Lung (tissue), 12 donors: ENCODE data around the gene SESTD1. TPM values are rescaled to one million over a fixed set of nuclear protein-coding genes. Genes with fewer than 3 reads are reported as not detected.

ENCODE experiments used
- ATAC-seq: fragments of 200-7000 bp; cut with Tn5 transposase; one replicate; pipeline ENCODE4 v1.9.1; 2020; ENCODE audit warnings: moderate number of reproducible peaks; ENCODE audit not compliant: insufficient read depth, low FRiP score
- DNase-seq, 3 donors: peaks; one replicate each; pipeline ENCODE4 v3.0.0-alpha.2; 2013 to 2017
- H3K27ac ChIP-seq, 2 donors: one replicate each; pipeline ENCODE4 v1.5.1; 2013; ENCODE audit warnings: mild to moderate bottlenecking in 2 of 2, moderate library complexity in 2 of 2, control low read depth in 1 of 2, inconsistent platforms in 1 of 2, low read depth in 1 of 2, low read length in 1 of 2
- H3K27me3 ChIP-seq, 3 donors: one replicate each; pipeline ENCODE4 v1.5.1; 2013; ENCODE audit warnings: low read length in 2 of 3; ENCODE audit not compliant: control insufficient read depth in 3 of 3, insufficient read depth in 3 of 3
- H3K36me3 ChIP-seq, 4 donors: one replicate each; pipeline ENCODE4 v1.5.1; 2013; ENCODE audit warnings: low read length in 4 of 4, mild to moderate bottlenecking in 1 of 4, moderate library complexity in 1 of 4; ENCODE audit not compliant: control insufficient read depth in 4 of 4, insufficient read depth in 4 of 4
- H3K4me1 ChIP-seq, 5 donors: one replicate each; pipeline ENCODE4 v1.5.1; 2013; ENCODE audit warnings: low read length in 5 of 5, mild to moderate bottlenecking in 2 of 5, moderate library complexity in 1 of 5; ENCODE audit not compliant: control insufficient read depth in 5 of 5, insufficient read depth in 5 of 5
- H3K4me3 ChIP-seq: one replicate; pipeline ENCODE4 v1.5.1; 2013; ENCODE audit warnings: mild to moderate bottlenecking, control low read depth, moderate library complexity
- H3K9ac ChIP-seq, 2 donors: one replicate each; pipeline ENCODE4 v1.5.1; 2013; ENCODE audit warnings: low read length in 2 of 2, control low read depth in 1 of 2; ENCODE audit not compliant: insufficient read depth in 1 of 2
- H3K9me3 ChIP-seq, 4 donors: one replicate each; pipeline ENCODE4 v1.5.1; 2013; ENCODE audit warnings: low read length in 3 of 4, mild to moderate bottlenecking in 1 of 4, moderate library complexity in 1 of 4; ENCODE audit not compliant: control insufficient read depth in 4 of 4, insufficient read depth in 3 of 4
- WGBS, 2 donors: extraction: QIAGEN DNeasy Blood & Tissue Kit; methylation state at CpG; one replicate each; pipeline ENCODE4 v1.1.7; 2013; 5-methylcytosine and 5-hydroxymethylcytosine counted together
- polyA plus RNA-seq, 2 donors: library from polyadenylated mRNA; stranded (reverse); fragments of 200-250 nt; gene quantifications; one replicate each; pipeline ENCODE4 v1.2.1, GENCODE V29; 2013
- total RNA-seq, 2 donors: library from RNA; depleted of rRNA in 1 of 2; stranded (reverse); fragments of >200 nt in 1 of 2; gene quantifications; one replicate each; pipeline ENCODE4 v1.2.1, GENCODE V29; 2014 to 2021
- TF ChIP-seq, protein P1 (sequence below): IDR thresholded peaks from 2 replicates; pipeline ENCODE4 v1.5.1; 2012; ENCODE audit warnings: mild to moderate bottlenecking; ENCODE audit errors: control extremely low read depth, extremely low read depth
- donor health status: control.
- donor health status: control.
- donor health status: Bipolar disorder and iron deficiency.
- donor health status: healthy.
- donor health status: DM: yes; HTN: yes; CAD: no.

The SESTD1 gene
- total and polyA plus RNA-seq, 4 donors, result 11.2 to 96.4 (median 49.3) TPM

DNA sequence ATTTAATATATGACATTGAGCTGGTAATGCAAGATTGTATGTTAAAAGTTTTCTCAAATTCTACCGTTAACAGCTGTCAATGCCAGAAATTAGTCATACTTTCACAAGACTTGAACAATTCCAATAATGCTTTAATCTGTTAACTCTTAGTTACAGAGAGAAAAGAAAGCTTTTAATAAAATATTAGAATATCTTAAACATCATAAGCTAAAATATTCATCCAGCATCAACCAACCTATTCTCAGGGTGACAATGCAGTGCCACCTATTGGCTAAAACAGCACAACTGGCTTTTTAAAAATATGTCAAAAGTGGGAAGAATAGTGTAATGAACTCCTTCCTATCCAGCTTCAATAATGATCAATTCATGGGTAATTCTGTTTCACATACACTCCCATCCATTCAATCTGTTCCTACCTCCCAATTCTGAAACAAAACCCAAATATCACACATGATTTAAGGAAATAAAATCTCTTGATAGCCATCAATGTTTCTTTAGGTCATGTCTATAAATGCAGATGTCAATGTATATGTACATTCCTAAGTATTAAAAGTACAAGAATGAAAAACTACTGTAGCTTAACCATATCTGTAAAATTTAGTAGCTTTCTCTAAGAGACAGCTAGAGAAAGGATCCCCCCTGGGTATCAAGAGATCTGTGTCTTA, 134.9 kb downstream of the SESTD1 start:
- DNase-seq (peak in 2 of 3 donors; percentile 13 to 24), ATAC-seq (no peak)
- no peaks in the 10 kb centered on the region for H3K9me3 ChIP-seq
- H3K27me3 ChIP-seq, result no peaks in the 10 kb centered on the region
- no peak overlapping the region for H3K9ac ChIP-seq
- H3K4me1 ChIP-seq, result peaks cover 0 to 3% (median 0%) of the 10 kb centered on the region in 5 donors
- H3K27ac ChIP-seq, result no peak overlapping the region
- peaks cover 0 to 3% (median 3%) of the 10 kb centered on the region in 4 donors for H3K36me3 ChIP-seq
- no peak overlapping the region for H3K4me3 ChIP-seq
- 84 to 98% methylated on average over 1 of the region's 1 CpG for WGBS, 2 donors
- TF ChIP-seq, protein P1, sequence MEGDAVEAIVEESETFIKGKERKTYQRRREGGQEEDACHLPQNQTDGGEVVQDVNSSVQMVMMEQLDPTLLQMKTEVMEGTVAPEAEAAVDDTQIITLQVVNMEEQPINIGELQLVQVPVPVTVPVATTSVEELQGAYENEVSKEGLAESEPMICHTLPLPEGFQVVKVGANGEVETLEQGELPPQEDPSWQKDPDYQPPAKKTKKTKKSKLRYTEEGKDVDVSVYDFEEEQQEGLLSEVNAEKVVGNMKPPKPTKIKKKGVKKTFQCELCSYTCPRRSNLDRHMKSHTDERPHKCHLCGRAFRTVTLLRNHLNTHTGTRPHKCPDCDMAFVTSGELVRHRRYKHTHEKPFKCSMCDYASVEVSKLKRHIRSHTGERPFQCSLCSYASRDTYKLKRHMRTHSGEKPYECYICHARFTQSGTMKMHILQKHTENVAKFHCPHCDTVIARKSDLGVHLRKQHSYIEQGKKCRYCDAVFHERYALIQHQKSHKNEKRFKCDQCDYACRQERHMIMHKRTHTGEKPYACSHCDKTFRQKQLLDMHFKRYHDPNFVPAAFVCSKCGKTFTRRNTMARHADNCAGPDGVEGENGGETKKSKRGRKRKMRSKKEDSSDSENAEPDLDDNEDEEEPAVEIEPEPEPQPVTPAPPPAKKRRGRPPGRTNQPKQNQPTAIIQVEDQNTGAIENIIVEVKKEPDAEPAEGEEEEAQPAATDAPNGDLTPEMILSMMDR, result peak; percentile 6

DNA sequence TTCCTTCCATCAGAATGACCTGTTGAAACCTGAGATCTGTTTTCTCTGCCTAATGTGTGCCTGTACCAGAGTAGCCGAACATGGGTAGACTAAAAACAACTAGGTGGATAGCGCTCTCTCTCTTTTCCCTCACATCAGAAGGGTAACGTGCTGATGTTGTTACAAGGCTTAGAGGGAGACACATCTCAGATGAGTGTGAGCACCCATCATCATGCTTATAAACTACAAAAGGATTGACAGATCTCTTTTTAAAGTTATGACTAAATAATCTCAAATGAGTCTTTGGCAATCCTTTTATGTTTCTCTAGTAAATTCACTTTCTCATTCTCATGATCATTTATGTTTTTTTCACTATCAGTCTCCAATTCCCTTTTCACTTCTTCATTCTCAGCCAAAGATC, 139.2 kb downstream of the SESTD1 start:
- no peaks in the 10 kb centered on the region for H3K27me3 ChIP-seq
- no peaks in the 10 kb centered on the region for H3K9me3 ChIP-seq
- H3K4me1 ChIP-seq, result peaks cover 0 to 3% (median 0%) of the 10 kb centered on the region in 5 donors
- TF ChIP-seq, protein P1, result no peak
- DNase-seq (no peak), ATAC-seq (no peak)
- no peak overlapping the region for H3K4me3 ChIP-seq
- no peak overlapping the region for H3K27ac ChIP-seq
- H3K9ac ChIP-seq, result no peak overlapping the region
- peaks cover 0 to 3% (median 3%) of the 10 kb centered on the region in 4 donors for H3K36me3 ChIP-seq
- 85 to 97% methylated on average over 3 of the region's 3 CpGs for WGBS, 2 donors

DNA sequence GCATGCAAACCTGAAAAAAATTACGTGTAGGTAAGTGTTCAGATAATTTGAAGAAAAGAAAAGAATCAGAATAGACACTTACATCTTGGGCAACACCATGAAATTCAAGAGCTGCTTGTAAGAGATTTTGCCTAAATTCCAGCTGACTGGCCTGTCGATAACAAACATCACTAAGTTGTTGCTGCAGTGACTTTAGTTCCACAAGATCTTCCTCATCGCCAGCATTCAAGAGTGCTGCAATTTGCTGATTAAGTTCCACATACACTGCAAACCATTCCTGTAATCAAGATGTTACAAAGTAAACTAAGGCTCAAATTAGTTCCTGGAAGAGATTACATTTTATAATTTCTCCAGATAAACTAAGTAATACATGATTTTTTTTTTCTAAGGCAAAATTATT, 140.3 kb downstream of the SESTD1 start:
- Histone ChIP-seq H3K27me3 (no peaks in the 10 kb centered on the region), H3K4me1 (peaks cover 0 to 3% (median 0%) of the 10 kb centered on the region in 5 donors), H3K9ac (no peak overlapping the region), H3K9me3 (no peaks in the 10 kb centered on the region), H3K27ac (no peak overlapping the region), H3K36me3 (peaks cover 3 to 6% (median 4%) of the 10 kb centered on the region in 4 donors), H3K4me3 (no peak overlapping the region)
- 74 to 93% methylated on average over 3 of the region's 3 CpGs for WGBS, 2 donors
- DNase-seq, result no peak
- no peak for ATAC-seq
- TF ChIP-seq, protein P1, result no peak
